ENCODE results near the gene RFT1. TPM values are rescaled to one million over a fixed set of nuclear protein-coding genes. Genes with fewer than 3 reads are reported as not detected.

Gene RFT1
- total and polyA plus RNA-seq, 2 experiments from 2014 or later: 11.3 to 13.3 TPM

- Histone ChIP-seq H3K9me2 (ENCODE audit: insufficient read depth) (no peaks in the 10 kb centered on the region), H3K4me2 (peak overlapping the region; percentile 91), H3K27ac (ENCODE audit: low read depth) (no peak overlapping the region), H3F3A (replicated peaks; ENCODE audit: low read depth) (no peaks in the 10 kb centered on the region), H3K4me1 (ENCODE audit: insufficient read depth) (peaks cover 7% of the 10 kb centered on the region), H4K20me1 (replicated peaks; ENCODE audit: insufficient read depth) (no peaks in the 10 kb centered on the region), H3K4me3 (no peak overlapping the region; the same call in 1 of the 2 replicates), H3K79me2 (replicated peaks; ENCODE audit: insufficient read depth) (no peaks in the 10 kb centered on the region), H3K36me3 (ENCODE audit: insufficient read depth) (no peaks in the 10 kb centered on the region), H2AFZ (peak overlapping the region; percentile 99), H3K27me3 (ENCODE audit: insufficient read depth) (no peaks in the 10 kb centered on the region)
- ATAC-seq: no peak
- peaks cover 23% of the 10 kb centered on the region for H3K4me1 Mint-ChIP-seq
- H3K36me3 Mint-ChIP-seq (ENCODE audit: low read depth): no peaks in the 10 kb centered on the region
- no peaks in the 10 kb centered on the region for H3K9me3 Mint-ChIP-seq
- no peak overlapping the region for H3K27ac Mint-ChIP-seq
- H3K27me3 Mint-ChIP-seq (ENCODE audit: insufficient read depth, low read depth, poor library complexity): peaks cover 3% of the 10 kb centered on the region
- DNase-seq (ENCODE audit: low spot score): no peak
- H3K4me3 Mint-ChIP-seq: no peak overlapping the region
- TF ChIP-seq ZNF114 (CRISPR knock-in tag; IDR thresholded peaks at IDR 0.05) (no peak), EZH2 (IDR thresholded peaks at IDR 0.05; ENCODE audit: low read depth, unreplicated experiment) (no peak), REST (IDR thresholded peaks at IDR 0.05; ENCODE audit: unreplicated experiment) (no peak), ZNF331 (CRISPR knock-in tag; IDR thresholded peaks at IDR 0.05; ENCODE audit: low read depth) (no peak), JUNB (IDR thresholded peaks at IDR 0.05; ENCODE audit: unreplicated experiment) (no peak), CREB1 (CRISPR knock-in tag; IDR thresholded peaks at IDR 0.05; ENCODE audit: low read depth) (no peak), EZH2phosphoT487 (IDR thresholded peaks at IDR 0.05; ENCODE audit: unreplicated experiment) (no peak), NANOG (IDR thresholded peaks at IDR 0.05; ENCODE audit: borderline replicate concordance) (no peak), POLR2AphosphoS5 (IDR thresholded peaks at IDR 0.05; ENCODE audit: low read depth) (no peak), STAT1 (IDR thresholded peaks at IDR 0.05; ENCODE audit: unreplicated experiment) (no peak), CTCF (conservative IDR thresholded peaks at IDR 0.05; ENCODE audit: low read depth in 2 of 2) (no peak), ETS1 (IDR thresholded peaks at IDR 0.05) (no peak)
- TF ChIP-seq, protein P1, sequence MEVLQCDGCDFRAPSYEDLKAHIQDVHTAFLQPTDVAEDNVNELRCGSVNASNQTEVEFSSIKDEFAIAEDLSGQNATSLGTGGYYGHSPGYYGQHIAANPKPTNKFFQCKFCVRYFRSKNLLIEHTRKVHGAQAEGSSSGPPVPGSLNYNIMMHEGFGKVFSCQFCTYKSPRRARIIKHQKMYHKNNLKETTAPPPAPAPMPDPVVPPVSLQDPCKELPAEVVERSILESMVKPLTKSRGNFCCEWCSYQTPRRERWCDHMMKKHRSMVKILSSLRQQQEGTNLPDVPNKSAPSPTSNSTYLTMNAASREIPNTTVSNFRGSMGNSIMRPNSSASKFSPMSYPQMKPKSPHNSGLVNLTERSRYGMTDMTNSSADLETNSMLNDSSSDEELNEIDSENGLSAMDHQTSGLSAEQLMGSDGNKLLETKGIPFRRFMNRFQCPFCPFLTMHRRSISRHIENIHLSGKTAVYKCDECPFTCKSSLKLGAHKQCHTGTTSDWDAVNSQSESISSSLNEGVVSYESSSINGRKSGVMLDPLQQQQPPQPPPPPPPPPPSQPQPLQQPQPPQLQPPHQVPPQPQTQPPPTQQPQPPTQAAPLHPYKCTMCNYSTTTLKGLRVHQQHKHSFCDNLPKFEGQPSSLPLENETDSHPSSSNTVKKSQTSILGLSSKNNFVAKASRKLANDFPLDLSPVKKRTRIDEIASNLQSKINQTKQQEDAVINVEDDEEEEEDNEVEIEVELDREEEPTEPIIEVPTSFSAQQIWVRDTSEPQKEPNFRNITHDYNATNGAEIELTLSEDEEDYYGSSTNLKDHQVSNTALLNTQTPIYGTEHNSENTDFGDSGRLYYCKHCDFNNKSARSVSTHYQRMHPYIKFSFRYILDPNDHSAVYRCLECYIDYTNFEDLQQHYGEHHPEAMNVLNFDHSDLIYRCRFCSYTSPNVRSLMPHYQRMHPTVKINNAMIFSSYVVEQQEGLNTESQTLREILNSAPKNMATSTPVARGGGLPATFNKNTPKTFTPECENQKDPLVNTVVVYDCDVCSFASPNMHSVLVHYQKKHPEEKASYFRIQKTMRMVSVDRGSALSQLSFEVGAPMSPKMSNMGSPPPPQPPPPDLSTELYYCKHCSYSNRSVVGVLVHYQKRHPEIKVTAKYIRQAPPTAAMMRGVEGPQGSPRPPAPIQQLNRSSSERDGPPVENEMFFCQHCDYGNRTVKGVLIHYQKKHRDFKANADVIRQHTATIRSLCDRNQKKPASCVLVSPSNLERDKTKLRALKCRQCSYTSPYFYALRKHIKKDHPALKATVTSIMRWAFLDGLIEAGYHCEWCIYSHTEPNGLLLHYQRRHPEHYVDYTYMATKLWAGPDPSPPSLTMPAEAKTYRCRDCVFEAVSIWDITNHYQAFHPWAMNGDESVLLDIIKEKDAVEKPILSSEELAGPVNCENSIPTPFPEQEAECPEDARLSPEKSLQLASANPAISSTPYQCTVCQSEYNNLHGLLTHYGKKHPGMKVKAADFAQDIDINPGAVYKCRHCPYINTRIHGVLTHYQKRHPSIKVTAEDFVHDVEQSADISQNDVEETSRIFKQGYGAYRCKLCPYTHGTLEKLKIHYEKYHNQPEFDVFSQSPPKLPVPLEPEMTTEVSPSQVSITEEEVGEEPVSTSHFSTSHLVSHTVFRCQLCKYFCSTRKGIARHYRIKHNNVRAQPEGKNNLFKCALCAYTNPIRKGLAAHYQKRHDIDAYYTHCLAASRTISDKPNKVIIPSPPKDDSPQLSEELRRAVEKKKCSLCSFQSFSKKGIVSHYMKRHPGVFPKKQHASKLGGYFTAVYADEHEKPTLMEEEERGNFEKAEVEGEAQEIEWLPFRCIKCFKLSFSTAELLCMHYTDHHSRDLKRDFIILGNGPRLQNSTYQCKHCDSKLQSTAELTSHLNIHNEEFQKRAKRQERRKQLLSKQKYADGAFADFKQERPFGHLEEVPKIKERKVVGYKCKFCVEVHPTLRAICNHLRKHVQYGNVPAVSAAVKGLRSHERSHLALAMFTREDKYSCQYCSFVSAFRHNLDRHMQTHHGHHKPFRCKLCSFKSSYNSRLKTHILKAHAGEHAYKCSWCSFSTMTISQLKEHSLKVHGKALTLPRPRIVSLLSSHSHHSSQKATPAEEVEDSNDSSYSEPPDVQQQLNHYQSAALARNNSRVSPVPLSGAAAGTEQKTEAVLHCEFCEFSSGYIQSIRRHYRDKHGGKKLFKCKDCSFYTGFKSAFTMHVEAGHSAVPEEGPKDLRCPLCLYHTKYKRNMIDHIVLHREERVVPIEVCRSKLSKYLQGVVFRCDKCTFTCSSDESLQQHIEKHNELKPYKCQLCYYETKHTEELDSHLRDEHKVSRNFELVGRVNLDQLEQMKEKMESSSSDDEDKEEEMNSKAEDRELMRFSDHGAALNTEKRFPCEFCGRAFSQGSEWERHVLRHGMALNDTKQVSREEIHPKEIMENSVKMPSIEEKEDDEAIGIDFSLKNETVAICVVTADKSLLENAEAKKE (CRISPR knock-in tag; IDR thresholded peaks at IDR 0.05): no peak
These were observed 58.3 kb downstream of the RFT1 start for GRCh38 chr3:53071882-53072431.
